HG03196 (cell line): ENCODE measurements around the gene BEST2.
A peak's percentile ranks its signal among the peaks of the same experiment; 100 is the strongest.

ENCODE experiments used
- ATAC-seq: cut with Tn5 transposase; IDR thresholded peaks from one replicate; pipeline ENCODE4 v1.9.1; 2021; ENCODE audit not compliant: unreplicated experiment

The BEST2 gene

DNA sequence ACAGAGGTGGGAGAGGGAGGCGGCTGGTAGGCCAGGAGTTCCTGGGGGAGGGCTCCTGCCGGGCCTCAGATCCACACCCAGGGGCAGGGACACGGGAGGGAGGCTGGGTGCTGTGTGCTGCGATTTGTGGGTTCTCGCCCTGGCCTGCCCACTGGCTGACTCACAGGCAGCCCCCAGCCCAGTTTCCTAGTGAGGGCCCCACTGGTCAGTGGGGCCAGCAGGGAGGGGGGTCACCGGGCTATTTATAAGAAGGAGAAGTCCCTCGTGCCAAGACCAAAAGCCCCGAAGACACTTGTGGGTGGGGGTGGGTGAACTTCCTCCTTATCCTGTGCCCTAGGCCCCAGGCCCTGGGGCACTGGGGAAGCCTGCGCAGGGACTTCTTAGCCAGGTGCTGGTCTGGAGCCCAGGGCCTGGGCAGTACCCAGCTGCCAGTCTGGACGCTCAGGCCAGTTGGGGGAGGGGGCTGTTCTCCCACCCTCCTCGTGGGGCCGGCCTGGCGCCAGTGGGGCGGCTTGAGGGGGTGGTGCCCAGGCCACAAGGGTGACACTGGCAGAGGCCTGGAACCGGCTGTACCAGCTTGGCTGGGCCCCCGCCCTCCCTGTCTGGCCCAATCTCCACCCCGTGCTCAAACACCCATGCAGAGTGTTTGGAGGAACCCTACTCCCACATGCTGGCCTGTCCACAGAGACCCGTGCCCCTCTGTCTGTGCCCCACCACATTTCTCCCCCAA is 34.7 kb downstream of the BEST2 start:
- no peak for ATAC-seq

DNA sequence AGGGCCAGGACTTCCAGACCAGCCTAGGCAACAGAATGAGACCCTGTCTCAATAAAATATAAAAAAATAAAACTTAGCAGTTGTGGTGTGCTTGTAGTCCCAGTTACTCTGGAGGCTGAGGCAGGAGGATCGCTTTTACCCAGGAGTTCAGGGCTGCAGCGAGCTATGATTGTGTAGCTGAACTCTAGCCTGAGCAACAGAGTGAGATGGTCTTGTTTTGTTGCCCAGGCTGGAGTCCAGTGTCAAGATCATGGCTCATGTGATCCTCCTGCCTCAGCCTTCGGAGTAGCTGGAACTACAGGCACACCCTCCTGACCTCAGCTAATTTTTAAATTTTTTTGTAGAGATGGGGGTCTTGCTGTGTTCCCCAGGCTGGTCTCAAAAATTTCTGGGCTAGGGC is 35.4 kb downstream of the BEST2 start:
- no peak for ATAC-seq

DNA sequence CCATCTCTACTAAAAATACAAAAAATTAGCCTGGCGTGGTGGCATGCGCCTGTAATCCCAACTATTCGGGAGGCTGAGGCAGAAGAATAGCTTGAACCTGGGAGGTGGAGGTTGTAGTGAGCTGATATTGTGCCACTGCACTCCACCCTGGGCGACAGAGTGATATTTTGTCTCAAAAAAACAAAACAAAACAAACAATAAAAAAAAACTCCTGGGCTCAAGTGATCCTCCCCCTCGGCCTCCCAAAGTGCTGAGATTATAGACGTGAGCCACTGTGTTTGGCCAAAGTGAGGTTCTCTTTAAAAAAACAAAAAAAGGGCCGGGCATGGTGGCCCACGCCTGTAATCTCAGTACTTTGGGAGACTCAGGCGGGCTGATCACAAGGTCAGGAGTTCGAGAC is 35.9 kb downstream of the BEST2 start:
- ATAC-seq = no peak

DNA sequence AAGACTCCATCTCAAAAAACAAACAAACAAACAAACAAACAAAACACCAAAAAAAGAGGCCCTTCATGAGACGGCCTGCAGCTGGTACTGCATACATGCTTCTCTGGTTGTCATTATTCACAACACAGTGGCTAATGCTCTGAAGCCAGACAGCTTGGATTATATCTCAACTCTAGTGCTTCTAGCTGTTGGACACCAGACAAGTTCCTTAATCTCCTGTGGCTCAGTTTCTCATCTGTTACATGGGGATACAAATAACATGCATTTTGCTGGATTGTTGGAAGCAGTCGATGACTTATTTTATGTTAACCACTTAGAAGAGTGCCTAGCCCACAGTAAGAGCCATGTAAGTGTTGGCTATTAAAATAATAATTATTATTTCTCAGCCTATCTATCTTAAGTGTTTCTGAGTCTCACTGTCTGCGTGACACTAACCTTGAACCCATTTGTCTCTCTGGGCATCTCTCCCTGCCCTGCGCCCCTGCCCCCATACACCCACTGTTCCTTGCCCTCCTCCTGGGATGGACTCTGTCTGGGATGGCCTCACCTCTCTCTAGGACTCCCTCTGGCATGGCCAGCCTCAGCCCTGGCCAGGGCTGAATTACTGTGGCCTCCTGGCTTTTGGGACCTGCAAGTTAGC is 36.6 kb downstream of the BEST2 start:
- ATAC-seq = no peak

DNA sequence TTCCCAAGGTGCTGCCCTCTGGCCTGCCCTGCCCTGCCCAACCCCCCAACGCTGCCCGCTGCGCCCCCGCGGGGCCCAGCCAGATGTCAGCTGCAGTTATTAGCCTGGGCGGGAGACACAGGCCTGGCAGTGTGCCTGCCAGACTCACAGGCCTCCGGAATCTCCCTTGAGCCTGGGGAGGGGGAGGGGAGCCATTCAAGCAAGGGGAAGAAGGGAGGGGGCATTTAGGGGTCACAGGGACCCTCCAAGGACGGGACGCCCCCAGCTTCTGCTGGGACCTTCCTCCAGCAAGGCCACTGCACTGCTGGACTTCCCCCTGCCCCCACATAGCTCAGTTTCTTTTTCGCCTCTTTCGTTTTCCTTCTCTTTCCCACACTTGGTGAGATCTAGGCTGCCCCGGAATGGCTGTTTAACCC is 37.1 kb downstream of the BEST2 start:
- no peak for ATAC-seq

DNA sequence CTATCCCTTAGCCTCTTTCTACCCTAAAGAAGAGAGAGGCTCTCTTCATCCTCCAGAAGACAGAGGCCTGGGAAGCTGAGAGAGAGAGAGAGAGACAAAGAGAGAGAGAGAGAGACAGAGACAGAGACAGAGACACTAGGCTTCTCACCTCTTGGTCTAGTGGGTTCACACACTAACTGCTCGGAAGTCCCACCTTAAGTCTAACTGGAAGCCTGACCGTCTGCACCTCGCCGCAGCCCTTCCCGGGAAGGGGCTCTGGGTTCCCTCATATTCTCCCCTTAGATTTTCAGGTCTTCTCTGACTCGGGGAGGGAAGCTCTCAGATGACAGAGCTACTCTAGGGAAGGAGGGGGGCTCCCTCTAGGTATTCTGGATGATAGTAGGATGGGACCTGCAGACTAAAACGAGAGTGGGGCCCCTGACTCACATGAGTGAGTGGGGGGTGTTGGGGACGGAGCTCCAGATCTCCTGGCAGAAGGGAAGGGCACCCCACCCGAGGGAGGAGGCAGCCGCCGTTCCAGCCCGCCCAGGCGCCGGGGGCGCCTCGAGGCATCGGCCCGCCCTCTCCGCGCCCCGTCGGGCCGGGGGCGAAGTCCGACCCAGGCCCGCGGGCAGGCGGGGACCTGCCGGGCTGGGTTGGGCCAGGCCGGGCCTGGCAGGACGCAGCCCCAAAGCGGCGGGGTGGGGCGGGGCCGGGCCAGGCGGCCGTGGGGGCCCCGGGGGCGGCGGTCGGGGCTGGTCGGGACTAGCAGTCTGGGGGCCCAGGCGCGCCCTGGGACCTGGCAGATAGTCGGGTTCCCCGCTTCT is 37.7 kb downstream of the BEST2 start:
- ATAC-seq = no peak

DNA sequence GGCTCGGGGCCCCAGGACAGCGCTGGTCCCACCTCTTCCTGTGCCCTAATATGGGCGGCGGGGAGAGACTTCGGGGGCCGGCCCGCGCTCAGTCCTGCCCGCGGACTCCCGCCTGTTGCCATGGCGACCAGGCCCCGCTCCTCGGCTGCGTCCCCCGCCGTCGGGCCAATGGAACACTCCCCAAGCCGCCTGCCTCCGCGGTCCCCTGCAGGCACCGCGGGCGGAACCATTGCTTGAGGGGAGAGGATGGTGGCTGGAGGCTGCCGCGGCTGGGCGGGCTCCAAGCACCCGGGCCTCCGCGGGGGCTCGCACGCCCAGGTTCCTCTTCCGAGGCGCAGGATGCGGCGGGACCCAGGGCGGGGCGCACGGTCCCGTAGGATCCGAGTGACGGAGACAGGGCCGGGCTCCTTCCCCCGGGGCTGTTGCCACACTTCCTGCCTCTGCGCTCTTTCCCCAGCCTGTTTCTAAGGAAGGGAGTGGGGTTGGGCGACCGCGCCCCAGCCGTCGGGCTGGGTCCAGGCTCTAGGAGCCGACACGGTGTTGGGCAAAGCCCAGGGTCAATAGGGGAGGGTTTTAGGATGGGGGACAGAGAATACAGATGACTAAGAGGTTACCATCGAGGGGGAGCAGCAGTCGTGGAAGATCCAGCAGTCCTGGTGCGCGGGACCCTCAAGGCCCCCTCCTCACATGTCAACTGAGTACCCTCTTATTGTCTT is 38.5 kb downstream of the BEST2 start:
- peak; percentile 32 for ATAC-seq

DNA sequence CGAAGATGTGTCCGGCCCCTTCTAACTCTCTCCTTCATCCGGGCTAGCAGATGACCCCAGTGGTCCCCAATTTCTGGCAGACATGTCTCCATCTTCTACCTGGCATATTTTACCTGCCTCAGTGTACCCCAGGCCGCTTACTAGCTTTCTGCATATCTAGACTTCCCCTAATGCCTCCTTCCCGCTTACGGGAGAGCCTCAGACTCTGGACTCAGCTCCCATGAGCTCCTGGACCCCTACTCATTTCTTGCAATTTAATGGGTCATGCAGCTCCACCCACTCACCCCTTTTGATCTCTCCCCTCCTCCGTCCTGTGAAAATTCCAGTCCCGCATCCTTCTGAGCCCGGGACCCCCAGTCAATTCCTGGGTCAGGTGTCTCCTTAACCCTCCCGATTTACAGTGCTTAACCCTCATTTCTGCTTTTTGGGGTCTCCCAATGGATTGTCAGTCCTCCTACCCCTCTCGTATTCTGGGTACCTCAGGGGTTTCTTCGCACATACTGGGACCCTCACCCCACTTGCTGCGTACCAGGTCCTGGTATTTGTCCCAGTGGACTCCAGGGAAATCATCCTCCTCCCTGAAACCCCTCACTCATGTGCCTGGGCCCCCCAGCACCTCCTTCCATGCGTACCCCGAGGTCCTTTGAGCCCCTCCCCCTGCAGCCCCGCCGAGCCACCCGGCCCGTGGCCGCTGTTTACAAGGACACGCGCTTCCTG is 39.2 kb downstream of the BEST2 start:
- no peak for ATAC-seq

DNA sequence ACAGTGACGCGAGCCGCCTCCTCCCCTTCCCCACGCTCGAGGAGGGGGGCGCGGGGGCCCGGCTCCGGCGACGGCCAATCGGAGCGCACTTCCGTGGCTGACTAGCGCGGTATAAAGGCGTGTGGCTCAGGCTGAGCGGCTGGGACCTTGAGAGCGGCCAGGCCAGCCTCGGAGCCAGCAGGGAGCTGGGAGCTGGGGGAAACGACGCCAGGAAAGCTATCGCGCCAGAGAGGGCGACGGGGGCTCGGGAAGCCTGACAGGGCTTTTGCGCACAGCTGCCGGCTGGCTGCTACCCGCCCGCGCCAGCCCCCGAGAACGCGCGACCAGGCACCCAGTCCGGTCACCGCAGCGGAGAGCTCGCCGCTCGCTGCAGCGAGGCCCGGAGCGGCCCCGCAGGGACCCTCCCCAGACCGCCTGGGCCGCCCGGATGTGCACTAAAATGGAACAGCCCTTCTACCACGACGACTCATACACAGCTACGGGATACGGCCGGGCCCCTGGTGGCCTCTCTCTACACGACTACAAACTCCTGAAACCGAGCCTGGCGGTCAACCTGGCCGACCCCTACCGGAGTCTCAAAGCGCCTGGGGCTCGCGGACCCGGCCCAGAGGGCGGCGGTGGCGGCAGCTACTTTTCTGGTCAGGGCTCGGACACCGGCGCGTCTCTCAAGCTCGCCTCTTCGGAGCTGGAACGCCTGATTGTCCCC is 39.9 kb downstream of the BEST2 start, which contains the start of gene JUNB:
Gene JUNB (plus strand): TSS at position 142 of the 706 bp plus-strand sequence. CDS start 286 bp downstream, at position 428.
- peak; percentile 25 for ATAC-seq

DNA sequence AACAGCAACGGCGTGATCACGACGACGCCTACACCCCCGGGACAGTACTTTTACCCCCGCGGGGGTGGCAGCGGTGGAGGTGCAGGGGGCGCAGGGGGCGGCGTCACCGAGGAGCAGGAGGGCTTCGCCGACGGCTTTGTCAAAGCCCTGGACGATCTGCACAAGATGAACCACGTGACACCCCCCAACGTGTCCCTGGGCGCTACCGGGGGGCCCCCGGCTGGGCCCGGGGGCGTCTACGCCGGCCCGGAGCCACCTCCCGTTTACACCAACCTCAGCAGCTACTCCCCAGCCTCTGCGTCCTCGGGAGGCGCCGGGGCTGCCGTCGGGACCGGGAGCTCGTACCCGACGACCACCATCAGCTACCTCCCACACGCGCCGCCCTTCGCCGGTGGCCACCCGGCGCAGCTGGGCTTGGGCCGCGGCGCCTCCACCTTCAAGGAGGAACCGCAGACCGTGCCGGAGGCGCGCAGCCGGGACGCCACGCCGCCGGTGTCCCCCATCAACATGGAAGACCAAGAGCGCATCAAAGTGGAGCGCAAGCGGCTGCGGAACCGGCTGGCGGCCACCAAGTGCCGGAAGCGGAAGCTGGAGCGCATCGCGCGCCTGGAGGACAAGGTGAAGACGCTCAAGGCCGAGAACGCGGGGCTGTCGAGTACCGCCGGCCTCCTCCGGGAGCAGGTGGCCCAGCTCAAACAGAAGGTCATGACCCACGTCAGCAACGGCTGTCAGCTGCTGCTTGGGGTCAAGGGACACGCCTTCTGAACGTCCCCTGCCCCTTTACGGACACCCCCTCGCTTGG is 40.7 kb downstream of the BEST2 start:
- ATAC-seq = no peak

DNA sequence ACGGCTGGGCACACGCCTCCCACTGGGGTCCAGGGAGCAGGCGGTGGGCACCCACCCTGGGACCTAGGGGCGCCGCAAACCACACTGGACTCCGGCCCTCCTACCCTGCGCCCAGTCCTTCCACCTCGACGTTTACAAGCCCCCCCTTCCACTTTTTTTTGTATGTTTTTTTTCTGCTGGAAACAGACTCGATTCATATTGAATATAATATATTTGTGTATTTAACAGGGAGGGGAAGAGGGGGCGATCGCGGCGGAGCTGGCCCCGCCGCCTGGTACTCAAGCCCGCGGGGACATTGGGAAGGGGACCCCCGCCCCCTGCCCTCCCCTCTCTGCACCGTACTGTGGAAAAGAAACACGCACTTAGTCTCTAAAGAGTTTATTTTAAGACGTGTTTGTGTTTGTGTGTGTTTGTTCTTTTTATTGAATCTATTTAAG is 41.3 kb downstream of the BEST2 start:
- no peak for ATAC-seq

DNA sequence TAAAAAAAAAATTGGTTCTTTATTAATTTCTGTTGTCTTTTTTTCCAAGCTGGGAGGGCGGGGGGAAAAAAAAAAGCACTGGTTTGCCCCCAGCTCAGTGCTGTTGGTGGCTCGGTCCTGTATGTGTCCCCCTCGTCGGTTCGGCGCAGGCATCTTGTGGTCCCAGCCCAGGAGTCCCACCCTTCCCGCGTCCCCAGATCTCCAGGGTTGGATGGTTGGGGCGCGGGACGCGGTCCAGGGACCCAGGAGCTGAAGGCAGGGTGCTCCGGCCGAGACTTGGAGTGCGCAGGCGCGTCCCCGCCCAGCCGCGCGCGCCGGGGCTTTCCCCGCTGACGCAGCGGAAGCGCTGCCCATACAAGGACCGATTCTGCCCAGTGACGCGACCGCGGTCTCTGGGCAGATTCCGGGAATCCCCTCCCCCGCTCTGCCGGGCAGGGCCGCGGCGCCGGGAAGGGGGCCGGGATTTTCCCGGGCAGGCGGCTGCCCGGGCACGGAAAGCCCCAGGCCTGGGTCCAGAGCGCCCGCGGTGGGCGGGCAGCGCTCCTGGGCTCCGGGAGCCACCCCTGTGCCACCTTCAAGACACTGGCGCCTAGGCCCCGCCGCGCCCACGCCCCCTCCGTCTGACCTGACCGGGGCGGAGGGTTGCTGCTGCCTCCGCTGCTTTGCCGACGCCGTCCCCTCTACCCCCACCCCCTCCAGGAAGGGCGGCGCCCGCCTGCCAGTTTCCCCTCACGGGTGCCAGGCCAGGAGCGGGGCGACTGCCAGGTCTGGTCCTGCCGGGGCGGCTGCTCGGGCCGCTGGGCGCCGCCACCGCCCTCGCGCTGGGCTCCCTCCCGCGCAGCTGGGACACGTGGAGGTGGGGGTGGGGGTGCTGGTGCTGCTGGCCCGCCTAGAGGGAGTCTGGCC is 42.0 kb downstream of the BEST2 start:
- peak; percentile 32 for ATAC-seq

DNA sequence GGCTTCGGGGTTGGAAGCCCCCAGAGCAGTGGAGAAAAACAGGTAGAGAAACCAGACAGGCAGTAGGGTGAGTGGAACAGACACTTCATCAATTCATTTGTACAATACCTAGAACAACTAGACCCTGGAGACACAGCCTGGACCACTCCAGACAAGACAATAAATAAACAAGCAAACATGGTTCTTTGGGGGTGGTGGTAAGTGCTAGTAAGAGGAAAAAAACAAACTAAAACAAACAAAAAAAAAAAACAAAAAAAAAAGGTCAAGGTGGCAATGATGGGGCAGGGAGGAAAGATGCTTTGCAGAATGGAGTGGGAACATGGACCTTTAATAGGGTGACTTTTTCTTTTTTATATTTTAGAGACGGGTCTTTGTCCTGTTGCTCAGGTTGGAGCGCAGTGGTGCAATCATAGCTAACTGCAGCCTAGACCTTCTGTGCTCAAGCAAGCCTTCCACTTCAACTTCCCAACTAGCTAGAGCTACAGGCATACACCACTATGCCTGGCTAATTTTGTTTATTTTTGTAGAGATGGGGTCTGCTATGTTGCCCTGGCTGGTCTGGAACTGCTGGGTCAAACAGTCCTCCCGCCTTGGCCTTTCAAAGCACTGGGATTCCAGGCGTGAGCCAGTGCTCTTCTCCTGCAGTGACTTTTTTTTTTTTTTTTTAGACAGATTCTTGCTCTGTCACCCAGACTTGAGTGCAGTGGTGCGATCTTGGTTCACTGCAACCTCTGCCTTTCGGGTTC is 42.8 kb downstream of the BEST2 start:
- no peak for ATAC-seq

DNA sequence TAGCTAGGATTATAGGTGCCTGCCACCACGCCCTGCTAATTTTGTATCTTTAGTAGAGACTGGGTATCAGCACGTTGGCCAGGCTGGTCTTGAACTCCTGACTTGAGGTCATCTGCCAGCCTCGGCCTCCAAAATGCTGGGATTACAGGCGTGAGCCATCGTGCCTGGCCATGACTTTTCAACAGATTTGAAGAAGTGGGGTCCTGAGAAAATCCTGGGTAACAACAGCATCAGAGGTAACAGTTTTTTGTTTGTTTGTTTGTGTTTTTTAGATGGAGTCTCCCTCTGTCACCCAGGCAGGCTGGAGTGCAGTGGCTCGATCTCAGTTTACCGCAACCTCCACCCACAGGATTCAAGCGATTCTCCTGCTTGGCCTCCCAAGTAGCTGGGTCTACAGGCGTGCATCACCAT is 43.4 kb downstream of the BEST2 start:
- no peak for ATAC-seq

DNA sequence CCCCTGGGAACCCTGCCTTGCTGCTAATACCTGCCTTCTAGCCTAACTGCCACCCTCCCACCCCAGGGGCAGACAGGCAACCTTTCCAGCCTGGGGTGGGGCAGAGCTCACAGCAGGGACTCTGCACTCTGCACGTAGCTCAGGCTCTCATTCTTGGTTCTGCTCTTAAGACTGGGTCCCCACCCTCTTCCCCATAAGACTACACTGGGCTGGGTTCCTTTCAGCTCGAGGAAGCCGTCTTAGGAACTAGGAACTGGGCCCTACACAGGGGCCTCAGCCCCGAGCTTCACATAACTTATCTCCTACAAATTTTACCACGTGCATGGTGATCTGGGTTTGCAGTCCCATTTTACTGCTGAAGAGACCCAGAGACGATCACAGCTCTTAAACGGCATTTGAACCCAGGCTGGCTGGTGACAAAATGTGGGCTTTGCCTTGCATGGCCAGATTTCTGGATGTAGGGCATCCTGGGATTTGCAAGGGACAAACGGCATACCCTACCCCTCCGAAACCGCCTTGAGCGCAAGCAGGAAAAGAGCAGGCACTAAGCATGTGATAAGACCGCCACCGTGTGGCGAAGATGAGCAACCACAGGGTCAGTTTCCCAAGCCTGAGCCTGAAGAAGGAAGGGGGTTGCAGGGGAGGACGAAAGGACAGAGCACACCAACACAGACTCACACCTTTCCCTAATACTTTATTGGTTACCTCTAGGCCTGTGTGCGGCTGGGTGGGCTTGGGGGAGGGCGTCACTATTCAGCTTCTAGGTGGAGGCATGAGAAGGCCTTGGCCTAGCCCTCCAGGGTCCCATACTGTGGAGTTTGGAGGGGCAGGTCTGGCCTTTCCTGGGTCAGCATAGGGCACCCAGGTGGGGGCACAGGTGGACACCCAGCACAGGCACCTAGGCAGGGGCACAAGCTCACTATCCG is 44.8 kb downstream of the BEST2 start:
- no peak for ATAC-seq

DNA sequence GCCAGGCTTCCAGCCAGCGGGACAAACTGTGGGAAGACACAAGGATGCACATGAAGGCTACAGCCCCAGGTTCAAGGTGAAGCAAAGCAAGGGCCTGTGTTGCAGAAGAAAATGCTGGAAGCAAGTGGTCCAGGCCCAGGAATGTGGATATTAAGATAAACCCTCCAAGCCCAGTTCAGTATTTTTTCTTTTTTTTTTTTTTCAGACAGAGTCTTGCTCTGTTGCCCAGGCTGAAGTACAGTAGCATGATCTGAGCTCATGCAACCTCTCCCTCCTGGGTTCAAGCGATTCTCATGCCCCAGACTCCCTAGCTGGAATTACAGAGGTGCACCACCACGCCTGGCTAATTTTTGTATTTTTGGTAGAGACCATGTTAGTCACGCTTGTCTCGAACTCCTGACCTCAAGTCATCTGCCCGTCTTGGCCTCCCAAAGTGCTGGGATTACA is 45.6 kb downstream of the BEST2 start:
- no peak for ATAC-seq
